Stimulated activated CD4-positive, alpha-beta T cell treated with anti-CD3 and anti-CD28 coated beads, Interleukin-15, amount 100 ng/mL, for 48 hours (primary cell): ENCODE results near the gene CD109.

Experiments
- DNase-seq, 2 donors: peaks; one replicate each; pipeline ENCODE4 v3.0.0-alpha.2; 2020; ENCODE audit warnings: low read depth in 2 of 2

CD109 gene

DNA sequence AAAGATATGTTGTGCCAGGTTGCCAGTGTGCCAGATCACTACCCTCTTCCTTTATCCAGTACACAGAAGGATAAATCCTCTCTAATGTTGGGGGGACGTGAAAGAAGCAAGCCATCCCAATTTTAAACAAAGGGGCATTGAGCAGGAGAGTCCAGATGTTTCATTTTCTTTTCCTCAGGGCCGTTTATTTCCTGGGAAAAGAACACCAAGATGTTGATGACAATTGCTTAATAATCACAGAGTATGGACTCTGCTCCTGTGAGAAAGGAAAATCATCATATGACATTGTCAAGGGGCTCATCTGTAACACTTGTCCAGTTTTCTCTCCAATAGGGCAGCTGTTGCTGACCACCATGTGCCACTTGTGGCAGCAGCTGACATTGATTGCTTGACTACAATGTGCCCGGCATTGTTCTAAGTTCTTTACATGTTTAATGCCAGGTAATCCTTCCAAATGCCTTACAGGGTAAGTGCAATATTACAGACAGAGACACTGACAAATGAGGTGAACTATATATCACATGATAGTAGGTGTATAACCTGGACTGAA, 161.4 kb downstream of the CD109 start:
- no peak for DNase-seq

GRCh38 chr6:73858376-73858775, 162.4 kb downstream of the CD109 start:
- DNase-seq, result no peak

DNA sequence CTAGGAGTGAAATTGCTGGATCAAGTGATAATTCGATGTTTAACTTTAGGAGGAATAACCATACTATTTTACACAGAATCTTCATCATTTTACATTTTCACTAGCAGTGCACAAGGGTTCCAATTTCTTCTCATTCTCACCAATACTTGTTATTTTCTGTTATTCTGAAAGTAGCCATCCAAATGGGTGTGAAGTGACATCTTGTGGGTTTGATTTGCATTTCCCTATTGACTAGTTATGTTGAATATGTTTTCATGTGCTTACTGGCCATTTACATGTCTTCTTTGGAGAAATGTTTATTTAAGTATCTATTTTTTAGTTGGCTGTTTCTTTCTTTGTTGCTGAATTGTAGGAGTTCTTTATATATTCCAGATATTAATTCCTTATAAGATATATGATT, 164.3 kb downstream of the CD109 start:
- no peak for DNase-seq

GRCh38 chr6:73866305-73866704, 170.3 kb downstream of the CD109 start:
- DNase-seq, result no peak

GRCh38 chr6:73867411-73867810, 171.4 kb downstream of the CD109 start:
- no peak for DNase-seq

GRCh38 chr6:73870907-73871306, 174.9 kb downstream of the CD109 start:
- DNase-seq, result no peak

DNA sequence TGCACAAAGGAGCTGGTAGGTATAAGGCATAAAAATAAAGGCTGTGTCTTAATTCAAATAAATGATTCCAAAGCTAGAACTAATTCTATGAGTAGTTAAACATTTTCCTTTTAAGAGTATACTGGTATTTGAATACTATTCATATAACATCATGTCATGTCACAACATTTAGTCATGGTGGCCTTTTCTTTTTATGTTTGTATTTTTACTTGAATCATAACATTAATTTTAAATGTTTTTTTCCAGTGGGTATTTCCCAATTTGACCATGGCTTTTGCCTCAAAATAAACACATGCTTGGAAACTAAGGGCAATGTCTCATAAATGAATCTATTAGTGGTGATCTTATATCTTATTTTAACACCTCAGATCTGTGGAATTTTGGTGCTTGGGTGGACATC, 177.1 kb downstream of the CD109 start:
- DNase-seq, result no peak
